Ishikawa (cell line): ENCODE measurements around the gene ZNF282.

Experiments used
- FOXM1 ChIP-seq: IDR thresholded peaks from 2 replicates; pipeline ENCODE4 v1.6.1; 2012; ENCODE audit warnings: low read depth, borderline replicate concordance
- RAD21 ChIP-seq: IDR thresholded peaks from 2 replicates; pipeline ENCODE4 v1.6.1; 2012; ENCODE audit warnings: low read depth
- YY1 ChIP-seq: IDR thresholded peaks from 2 replicates; pipeline ENCODE4 v1.6.1; 2012; ENCODE audit warnings: low read depth

- TF ChIP-seq YY1 = no peak
- no peak for TF ChIP-seq FOXM1
- TF ChIP-seq RAD21 = no peak
These were observed 41.3 kb upstream of the ZNF282 start for GRCh38 chr7:149154056-149154455.
